HG03521 (cell line): Measurements from ENCODE around the gene CIAPIN1.

Source experiments
- ATAC-seq: cut with Tn5 transposase; IDR thresholded peaks from one replicate; pipeline ENCODE4 v1.9.1; 2021; ENCODE audit warnings: mild to moderate bottlenecking, moderate library complexity; ENCODE audit not compliant: unreplicated experiment

The CIAPIN1 gene

DNA sequence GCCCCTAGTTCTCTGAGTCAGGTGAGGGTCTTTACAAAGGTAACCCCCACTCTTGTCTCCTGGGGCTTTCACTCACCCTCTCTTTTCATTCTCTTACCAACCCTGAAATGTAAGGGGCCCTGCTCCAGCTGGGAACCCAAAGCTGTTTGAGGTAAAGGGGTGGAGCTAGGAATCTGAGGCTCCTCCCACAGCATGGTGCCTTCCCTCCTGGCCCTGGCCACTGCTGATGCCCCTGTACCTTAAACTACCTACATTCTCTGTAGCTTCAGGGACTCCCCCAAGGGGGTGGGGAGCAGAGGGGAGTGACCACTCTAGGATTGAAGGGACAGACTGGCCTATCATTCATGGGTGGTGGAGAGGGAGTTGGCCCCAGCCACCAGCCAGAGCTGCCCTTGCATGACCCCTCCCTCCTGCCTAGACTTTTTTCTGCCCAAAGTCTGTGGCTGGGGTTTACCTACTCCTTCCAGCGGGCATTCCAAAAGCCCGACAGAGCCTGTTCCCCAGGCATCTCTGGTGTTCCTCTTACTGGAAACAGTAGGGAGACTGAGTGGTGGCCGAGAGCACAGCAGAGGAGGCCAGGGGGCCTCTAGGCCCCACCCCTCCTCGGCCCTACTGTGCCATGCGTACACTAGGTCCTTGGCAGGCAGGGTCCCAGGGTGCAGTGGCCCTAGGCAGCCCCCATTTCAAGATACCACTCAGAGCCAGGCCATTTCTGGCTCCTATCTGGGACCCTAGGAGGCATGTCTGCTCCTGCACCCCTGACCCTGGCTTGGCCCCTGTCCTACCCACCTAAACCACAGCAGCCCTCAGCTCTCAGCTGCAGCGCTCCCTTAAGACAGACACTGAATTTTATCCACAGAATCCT, 29.6 kb upstream of the CIAPIN1 start:
- ATAC-seq, result no peak

DNA sequence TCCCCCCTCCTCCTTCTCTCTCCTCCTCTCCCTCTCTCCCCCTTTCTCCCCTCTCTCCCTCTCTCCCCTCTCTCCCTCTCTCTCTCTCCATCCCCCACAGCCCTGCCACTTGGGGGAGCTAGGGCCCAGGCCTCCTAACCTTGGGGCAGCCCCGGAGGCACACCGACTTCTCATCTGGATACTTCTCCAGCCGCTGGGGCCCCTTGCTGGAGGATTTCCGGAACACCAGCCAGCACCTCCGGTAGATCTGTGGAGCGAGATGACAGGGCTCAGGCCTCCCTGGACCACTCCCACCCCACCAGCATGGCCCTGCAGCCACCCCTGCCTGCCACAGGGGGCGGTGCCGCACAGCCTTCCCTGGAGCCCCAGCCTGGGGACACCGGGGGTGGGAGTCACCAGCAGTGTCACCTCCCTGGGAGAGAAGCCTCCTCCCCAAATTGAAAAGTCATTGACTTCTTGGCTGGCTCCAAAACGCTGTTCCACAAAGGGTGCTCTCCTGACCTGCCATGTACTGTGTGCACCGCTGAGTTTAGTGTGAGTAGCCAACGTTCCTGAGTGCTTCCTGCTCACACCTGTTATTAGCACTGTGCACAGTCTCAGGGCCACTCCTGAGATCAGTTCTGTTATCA, 28.6 kb upstream of the CIAPIN1 start:
- ATAC-seq, result peak; percentile 93

DNA sequence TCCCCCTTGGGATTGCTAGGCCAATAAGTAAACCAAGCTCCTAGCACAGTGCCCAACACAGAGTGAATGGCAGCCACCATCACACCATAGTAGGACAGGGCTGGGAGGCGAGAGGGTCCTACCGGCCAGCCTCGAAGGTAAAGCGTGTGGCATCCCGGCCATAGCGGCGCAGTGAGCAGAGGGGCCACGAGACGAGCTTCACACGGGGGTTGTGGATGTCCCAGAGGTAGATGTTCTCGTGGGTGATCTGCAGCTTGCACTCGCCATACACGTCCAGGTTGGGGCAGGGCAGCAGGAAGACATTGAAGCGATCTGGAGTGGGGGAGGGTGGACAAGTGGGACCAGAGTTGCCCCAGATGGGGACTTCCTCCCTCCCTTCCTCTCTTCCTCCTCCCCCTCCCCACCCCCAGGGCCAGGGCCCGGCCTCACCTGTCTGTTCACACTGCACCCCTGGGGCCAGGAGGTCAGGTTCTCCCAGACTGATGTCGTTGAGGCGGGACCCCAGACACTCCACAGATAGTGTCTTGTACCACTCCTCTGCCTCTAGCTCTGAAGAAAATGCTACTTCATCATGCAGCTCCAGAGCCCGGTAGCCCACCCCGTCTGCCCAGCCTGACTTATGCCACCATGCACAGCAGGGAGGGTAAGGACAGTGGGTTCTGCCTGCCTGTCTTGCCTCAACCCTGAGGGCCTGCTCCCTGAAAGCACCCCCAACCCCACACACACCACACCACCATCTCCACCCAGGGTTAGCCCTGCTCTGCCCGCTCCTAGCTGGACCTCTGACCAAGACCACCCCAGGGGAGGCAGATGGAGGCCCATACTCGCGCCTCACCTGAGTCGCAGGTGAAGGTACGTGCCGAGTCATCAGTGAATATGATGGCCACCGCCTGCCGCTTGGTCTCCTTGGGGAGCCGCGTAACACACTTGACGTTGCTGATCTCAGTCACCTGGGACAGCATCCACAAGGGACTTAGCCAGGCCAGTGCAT, 27.8 kb upstream of the CIAPIN1 start:
- no peak for ATAC-seq

DNA sequence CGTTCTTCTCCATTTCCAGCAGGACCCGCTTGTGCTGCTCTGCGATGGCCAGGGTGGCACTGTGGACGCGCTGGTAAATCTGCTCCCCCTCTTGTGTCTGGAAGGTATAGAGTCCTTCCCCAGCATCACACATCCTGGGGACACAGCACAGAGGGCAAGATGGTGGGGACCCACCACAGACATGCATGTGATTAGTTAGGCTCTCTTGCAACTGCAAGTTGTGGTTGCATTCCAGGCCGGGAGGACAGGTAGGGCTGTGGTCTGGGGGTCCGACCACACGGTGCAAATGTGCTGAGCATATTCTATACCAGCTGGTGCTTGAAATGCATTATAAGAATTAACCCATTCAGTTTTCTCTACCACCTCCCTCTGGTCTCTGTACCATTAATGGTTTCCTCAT, 26.7 kb upstream of the CIAPIN1 start:
- ATAC-seq, result no peak

DNA sequence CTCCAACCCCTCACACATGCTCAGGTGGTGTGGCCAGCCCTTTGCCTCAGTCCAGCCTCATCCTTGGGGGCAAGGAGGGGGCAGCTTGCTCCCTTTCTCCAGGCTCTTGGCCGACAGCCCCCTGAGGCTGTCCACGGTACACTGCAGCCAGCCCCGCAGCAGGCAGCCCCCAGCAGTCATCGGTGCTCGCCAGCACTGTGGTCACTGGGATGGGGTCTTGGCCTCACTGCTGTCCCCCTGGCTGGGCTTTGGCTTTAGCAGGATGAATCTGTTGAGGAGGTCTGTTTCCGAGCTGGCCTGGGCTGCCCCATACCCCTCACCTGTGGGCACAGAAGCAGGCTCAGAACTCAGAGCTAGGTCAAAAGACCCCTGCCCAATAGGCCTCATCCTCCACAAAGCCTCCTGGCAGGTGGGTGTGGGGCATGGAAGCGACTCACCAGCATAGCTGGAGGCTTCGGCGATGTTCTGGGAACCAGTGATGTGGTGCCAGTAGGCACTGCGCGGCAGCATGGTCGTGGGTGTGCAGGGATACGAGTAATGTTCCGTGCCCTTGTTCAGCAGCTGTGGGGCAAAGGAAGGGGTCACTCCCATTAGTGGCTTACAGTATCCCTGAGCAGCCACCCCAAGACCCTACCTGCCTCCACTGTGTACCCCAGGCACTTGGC, 26.1 kb upstream of the CIAPIN1 start:
- ATAC-seq, result no peak

DNA sequence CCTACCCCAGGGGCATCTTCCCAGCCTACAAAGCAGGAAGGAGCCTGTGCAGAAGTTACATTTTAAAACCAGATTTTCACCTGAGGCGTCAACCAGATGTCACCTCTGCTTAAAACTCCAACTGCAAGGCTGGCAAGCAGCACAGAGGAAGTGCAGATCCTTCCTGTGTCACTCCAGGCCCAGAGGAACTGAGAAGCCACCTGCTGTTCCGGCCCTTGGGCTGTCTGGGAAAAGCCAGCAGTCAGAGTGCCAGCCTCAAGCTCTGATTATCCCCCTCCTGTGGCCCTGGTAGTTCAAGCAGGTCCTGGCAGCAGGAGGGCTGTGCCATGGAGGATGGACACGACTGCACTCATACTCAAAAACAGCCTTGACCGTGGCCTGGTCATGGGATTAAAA, 25.5 kb upstream of the CIAPIN1 start:
- no peak for ATAC-seq

DNA sequence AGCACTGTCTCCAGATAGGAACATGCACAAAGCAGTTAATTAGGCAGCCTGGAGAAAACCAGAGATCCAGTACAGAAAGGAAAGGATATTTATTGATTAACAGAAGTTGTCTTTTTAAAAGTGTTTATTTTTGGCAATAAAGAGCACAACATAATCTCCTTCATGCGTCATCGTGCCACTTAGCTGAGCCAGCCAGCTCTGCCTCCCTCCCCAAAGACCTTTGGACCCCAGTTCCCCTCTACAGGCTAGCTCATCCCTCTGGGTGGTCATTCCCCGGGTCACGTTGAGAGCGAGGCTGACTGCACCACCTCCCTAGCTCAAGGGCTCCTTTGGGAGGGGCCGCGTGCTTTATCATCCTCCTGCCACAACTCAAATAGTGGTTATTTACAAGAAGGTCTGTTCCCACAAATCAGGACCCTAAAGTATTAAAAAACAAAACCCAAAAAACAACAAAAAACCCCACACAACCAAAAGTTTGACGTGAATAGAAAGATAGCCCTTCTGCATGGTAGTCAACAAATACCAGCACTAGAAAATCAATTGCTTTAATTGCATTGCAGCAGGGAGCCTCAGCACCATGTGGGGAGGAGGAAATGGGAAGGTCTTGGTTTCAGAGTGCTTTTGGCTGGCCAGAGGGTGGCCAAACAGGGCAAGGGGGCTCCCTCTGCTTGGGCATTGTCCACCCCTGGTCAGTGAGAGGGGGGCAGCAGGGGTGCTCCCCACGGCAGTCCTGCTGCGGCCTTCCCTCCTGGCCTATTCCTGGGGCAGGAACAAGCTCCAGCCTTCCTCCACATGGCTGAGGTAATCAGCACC, 24.9 kb upstream of the CIAPIN1 start:
- no peak for ATAC-seq

DNA sequence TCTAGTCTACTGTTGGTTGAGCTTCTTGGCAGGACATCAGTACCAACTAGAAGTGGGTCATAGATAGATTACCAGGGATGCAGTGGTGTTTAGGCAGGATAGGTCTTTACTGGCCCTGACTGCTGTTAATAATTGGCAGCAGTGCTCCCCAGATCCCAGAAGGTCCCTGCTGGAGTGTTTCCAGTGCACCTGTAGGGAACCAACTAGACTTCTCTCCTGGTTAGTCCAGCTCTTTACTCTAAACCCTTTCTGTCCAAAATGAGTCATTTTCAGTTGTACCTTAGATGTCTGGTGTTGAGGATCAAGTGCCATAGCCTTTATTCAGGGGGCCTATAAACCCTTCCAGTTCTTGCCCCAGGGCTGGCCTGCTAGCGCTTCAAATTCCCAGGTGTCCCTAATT, 24.0 kb upstream of the CIAPIN1 start:
- no peak for ATAC-seq

DNA sequence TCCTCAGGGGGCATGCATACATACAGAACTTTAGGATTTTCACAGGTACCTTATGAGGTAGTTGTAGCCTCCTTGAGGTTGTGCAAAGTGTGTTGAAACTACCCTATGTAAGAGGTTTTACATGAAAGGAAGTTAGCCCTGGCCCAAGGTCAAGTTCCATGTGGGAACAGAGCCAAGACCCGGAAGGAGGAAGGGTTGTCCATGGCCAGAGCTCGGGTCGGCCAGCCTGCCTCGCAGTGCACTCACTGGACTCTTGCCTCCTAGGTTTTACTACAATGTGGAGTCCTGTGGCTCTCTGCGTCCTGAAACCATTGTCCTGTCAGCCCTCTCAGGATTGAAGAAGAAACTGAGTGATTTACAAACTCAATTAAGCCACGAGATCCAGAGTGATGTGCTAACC, 23.5 kb upstream of the CIAPIN1 start:
- no peak for ATAC-seq

DNA sequence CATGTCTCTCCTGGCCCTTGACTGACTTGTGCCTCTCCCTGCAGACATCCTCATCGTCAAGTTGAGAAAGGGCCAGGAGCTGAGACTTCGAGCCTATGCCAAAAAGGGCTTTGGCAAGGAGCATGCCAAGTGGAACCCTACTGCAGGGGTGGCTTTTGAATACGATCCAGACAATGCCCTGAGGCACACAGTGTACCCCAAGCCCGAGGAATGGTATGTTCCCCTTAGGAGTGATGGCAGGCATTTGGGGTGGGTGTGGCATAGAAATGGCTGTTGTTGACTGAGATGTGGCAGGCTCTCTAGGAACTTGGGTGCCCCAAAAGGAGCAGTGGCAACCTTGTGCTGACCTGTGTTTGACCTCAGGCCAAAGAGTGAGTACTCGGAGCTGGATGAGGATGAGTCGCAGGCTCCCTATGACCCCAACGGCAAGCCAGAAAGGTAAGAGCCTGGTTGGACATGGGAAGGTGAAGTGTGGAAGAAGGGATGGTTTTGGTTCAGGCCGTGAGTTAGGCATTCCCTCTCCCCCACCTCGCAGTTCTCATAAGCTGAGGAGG, 22.8 kb upstream of the CIAPIN1 start:
- ATAC-seq, result no peak

DNA sequence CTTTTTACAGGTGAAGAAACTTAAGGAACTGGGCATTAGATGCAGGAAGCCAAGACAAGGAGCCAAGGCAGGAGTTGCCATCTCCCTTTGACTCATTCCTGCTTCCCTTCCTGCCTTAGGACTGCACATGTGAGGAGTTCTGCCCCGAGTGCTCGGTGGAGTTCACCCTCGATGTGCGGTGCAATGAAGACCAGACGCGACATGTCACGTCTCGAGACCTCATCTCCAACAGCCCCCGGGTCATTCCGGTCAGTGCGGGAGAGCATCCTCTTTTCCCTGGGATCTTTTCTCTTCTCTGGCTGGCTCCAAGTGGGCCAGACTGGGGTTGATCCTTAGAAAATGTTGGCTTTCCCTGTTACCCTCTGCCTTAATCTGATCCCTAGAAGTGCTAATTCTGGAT, 21.9 kb upstream of the CIAPIN1 start:
- no peak for ATAC-seq

DNA sequence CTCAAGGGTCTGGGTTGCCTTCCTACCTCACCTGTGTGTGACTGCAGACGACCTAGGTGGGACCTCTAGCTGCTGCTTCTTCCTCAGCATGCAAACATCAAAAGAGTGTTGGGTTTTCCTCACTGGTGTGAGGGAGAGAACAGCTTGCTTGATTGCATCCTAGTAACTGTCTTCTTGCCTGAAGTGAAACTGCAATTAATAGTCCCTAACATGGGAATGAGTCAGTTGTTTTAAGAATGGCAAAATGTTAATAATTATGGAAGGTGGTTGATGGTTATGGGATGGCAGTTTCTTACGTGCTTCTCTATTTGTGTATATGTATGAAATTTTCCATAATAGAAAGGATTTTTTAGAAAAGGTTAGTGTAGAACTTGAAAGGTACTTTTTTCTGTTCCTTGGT, 21.2 kb upstream of the CIAPIN1 start:
- no peak for ATAC-seq

DNA sequence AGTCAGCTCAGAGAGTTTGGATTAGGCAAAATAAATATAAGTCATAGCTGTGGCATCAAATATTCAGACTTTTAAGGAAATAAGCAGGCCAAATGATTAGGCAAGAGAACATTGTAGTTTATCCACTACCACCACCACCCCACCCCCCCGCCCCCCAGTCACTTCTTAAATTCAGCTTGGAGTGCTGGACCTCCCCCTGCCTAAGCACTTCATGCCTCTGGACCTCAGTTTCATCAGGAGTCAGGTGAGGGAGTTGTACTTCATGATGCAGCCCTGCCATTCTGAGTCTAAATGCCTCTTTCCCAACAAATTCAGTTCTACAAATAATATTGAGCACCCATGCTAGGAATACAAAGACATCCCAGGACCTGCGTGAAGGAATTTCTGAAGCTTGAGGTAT, 17.3 kb upstream of the CIAPIN1 start:
- no peak for ATAC-seq

DNA sequence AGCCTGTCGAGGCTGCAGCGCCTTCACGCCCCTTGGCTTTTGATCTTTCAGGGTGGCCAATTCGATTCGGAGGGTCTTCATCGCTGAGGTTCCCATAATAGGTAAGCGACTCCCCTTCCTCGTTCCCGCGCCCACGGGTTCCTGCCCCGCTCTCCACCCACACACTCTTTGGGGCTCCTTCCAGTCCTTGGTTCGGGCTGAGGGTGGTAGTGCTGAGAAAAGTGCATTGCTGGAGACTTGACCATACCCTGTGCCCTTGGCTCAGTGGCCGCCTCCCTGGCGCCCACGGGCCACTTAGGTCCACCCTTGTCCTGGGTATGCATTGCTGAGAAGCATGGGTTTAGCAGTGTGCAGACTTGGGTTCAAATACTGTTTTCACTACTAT, 15.8 kb upstream of the CIAPIN1 start:
- ATAC-seq, result no peak

DNA sequence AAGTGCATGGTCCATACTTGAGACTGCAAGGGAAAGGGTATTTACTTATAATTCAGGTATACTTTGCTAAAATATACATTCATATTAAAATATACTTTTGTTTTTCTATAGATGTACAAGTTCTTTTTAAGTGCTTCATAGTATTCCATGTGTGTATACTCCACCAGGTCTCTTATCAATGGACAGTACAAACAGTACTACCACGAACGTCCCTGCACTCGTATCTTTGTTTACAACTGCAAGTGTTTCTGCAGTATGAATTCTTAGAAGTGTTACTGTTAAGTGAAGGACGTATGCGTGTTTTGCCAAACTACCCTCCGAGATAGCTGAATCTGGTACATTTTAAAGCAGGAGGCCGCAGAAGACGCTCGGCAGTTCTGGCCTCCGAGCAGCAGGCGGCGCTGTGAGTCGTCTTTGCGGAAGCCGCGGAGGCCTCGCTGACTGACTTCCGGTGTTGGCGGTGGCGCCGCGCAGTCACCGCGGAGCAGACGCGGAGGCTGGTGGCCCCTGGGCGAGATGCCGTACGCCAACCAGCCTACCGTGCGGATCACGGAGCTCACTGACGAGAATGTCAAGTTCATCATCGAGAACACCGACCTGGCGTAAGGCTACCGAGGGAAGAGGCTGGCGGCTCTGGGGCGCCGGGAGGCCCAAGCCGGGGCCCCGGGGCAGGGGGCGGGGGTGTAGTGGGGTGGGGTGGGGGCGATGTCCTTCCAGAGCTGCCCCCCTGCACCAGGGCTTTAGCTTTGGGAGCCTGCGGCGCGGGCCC, 15.2 kb upstream of the CIAPIN1 start, which contains the start of gene POLR2C:
Gene POLR2C, plus strand, starts transcription at position 471 of the 769 bp plus-strand sequence. Its CDS starts 46 bp downstream, at position 517.
- peak; percentile 89 for ATAC-seq

DNA sequence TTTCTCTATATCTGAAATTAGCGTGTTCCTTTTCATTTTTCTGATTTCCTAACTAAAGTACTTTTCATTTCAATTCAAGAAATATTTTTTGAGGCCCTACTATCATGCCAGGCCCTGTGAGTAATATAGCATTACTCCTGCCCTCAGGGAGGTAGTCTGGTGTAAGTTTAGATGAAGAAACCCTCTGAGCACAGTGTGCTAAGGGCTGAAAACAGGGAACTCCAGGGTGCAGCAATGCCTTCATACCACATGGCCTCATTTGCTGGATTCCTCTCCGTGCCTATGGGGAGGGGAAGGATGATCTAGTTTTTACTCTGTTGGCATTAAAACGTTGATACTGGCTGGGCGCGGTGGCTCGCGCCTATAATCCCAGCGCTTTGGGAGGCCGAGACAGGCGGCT, 4.8 kb upstream of the CIAPIN1 start:
- no peak for ATAC-seq

DNA sequence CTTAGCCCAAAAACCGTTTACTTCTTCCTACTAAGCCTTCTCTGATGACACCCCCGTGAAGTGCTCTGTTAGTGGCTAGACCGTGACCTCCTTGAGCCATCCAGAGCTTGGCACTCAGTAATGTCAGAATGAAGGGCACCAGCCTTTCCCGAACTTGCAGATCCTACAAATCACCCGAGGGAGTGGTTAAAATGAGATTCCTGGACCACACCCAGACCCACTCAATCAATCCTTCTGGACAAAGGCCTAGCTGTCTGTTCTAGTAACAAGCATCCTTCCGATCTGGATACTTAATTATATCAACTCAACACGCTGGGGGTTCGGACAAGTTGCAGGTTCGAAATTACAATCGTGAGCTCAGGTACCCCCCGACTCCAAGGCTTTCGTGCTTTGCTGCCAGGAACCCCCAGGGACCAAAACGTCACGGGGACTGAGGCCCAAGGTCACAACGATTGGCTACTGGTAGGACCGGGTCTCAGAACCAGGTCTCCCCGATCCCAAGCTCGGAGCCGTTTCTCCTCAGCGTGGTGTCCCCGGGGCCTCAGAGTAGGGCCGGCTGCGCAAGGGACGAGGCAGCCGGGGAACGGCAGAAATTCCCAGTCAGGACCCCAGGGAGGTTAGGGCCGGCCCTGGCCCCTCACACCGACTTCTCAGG, 527 bp downstream of the CIAPIN1 start:
- ATAC-seq, result peak; percentile 22

DNA sequence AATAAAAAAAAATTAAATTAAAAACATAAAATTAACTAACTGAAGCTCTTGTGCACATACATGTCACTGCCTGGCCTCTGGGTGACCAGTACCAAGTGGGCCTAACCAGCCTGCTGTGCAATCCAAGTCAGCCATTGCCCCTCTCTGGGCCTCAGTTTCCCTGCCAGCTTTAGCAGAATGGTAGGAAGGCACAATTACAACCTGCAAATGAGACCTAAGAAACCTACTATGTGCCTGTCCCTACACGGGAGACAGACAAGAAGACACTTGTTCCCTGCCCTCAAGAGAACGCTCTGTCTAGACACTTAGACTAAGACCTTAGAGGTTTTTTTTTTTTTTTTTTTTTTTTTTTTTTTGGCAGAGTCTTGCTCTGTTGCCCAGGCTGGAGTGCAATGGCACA, 1.7 kb downstream of the CIAPIN1 start:
- no peak for ATAC-seq
